Gastrocnemius medialis (tissue), 4 donors: ENCODE measurements around the gene AVPR2.

Experiments used
- CTCF ChIP-seq, 5 experiments: fragments of 450-650 bp in 3 of 5; fragments of 200-600 bp in 2 of 5; sonication (generic) in 2 of 5; IDR thresholded peaks in 4 of 5; conservative IDR thresholded peaks in 1 of 5; 1 replicate in 4 of 5; 2 replicates in 1 of 5; pipeline ENCODE4 v1.5.1; 2016 to 2019; ENCODE audit warnings: antibody characterized with exemption in 5 of 5, mild to moderate bottlenecking in 3 of 5, moderate library complexity in 3 of 5
- POLR2A ChIP-seq, 2 donors: fragments of 450-650 bp; IDR thresholded peaks; one replicate each; pipeline ENCODE4 v1.6.1; 2017; ENCODE audit warnings: antibody characterized with exemption in 2 of 2, mild to moderate bottlenecking in 2 of 2, moderate library complexity in 2 of 2

DNA sequence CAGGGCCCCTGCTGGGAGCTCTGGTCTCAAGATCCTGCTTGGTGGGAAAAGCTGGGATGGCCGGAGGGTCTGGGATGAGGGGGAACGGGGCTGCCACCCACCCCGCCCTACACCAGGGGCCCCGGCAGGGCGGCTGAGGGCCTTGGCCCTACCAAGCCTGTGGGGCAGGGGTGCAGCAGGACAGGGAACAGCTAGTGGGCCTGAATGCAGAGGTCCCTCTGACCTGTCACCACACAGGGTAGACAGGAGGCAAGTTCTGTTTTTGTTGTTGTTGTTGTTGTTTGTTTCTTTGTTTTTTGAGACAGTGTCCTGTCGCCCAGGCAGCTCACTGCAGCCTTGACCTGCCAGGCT is 40.3 kb downstream of the AVPR2 start:
- TF ChIP-seq POLR2A (IDR thresholded peaks at IDR 0.05), result no peak
- TF ChIP-seq CTCF (IDR thresholded peaks at IDR 0.05 in 4 of 5, conservative IDR thresholded peaks at IDR 0.05 in 1 of 5), result no peak
